ENCODE measurements around the gene RNF150.

GRCh38 chr4:140812916-140813315 is 320.4 kb downstream of the RNF150 start:
- TF ChIP-seq, protein P1, sequence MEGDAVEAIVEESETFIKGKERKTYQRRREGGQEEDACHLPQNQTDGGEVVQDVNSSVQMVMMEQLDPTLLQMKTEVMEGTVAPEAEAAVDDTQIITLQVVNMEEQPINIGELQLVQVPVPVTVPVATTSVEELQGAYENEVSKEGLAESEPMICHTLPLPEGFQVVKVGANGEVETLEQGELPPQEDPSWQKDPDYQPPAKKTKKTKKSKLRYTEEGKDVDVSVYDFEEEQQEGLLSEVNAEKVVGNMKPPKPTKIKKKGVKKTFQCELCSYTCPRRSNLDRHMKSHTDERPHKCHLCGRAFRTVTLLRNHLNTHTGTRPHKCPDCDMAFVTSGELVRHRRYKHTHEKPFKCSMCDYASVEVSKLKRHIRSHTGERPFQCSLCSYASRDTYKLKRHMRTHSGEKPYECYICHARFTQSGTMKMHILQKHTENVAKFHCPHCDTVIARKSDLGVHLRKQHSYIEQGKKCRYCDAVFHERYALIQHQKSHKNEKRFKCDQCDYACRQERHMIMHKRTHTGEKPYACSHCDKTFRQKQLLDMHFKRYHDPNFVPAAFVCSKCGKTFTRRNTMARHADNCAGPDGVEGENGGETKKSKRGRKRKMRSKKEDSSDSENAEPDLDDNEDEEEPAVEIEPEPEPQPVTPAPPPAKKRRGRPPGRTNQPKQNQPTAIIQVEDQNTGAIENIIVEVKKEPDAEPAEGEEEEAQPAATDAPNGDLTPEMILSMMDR (IDR thresholded peaks at IDR 0.05; ENCODE audit: low read depth, low read length) = no peak
- no peak for TF ChIP-seq EZH2phosphoT487 (IDR thresholded peaks at IDR 0.05; ENCODE audit: low read depth)

All from OCI-LY3 (cell line).